Esophagus squamous epithelium (tissue), 4 donors: ENCODE measurements around the gene GREB1L.

Experiments
- CTCF ChIP-seq, 6 experiments: fragments of 450-650 bp in 4 of 6; fragments of 200-600 bp in 2 of 6; sonication (generic) in 2 of 6; IDR thresholded peaks; one replicate each; pipeline ENCODE4 v1.5.1; 2016 to 2019; ENCODE audit warnings: antibody characterized with exemption in 6 of 6, mild to moderate bottlenecking in 4 of 6, moderate library complexity in 4 of 6
- POLR2A ChIP-seq, 4 donors: fragments of 450-650 bp; IDR thresholded peaks; one replicate each; pipeline ENCODE4 v1.6.1; 2017; ENCODE audit warnings: antibody characterized with exemption in 4 of 4, mild to moderate bottlenecking in 4 of 4, moderate library complexity in 3 of 4

GRCh38 chr18:21513292-21513691 is 271.3 kb downstream of the GREB1L start:
- no peak for TF ChIP-seq CTCF (IDR thresholded peaks at IDR 0.05)
- no peak for TF ChIP-seq POLR2A (IDR thresholded peaks at IDR 0.05)
